Vagina (tissue), 2 donors: ENCODE results near the gene CHD9NB. TPM values are rescaled to one million over a fixed set of nuclear protein-coding genes. Genes with fewer than 3 reads are reported as not detected.

ENCODE experiments used
- DNase-seq, 2 donors: peaks; one replicate each; pipeline ENCODE4 v3.0.0-alpha.2; 2017; ENCODE audit errors: extremely low spot score in 2 of 2
- H3K27ac ChIP-seq: fragments of 200-600 bp; sonication (generic); one replicate; pipeline ENCODE4 v1.5.1; 2019
- H3K27me3 ChIP-seq: fragments of 200-600 bp; sonication (generic); one replicate; pipeline ENCODE4 v1.5.1; 2019
- H3K36me3 ChIP-seq, 2 donors: fragments of 200-600 bp; sonication (generic); one replicate each; pipeline ENCODE4 v1.5.1; 2017 to 2019
- H3K4me1 ChIP-seq: fragments of 200-600 bp; sonication (generic); one replicate; pipeline ENCODE4 v1.5.1; 2019
- H3K4me3 ChIP-seq, 2 donors: fragments of 200-600 bp; sonication (generic); 1 replicate in 1 of 2; 2 replicates in 1 of 2; pipeline ENCODE4 v1.5.1; 2016 to 2019
- H3K9me3 ChIP-seq: fragments of 200-600 bp; sonication (generic); one replicate; pipeline ENCODE4 v1.5.1; 2019
- POLR2A ChIP-seq, 2 donors: fragments of 450-650 bp; IDR thresholded peaks; one replicate each; pipeline ENCODE4 v1.6.1; 2017; ENCODE audit warnings: antibody characterized with exemption in 2 of 2, mild to moderate bottlenecking in 2 of 2, moderate library complexity in 2 of 2
- POLR2AphosphoS5 ChIP-seq, 2 donors: sonication (generic); formaldehyde crosslinking; IDR thresholded peaks; one replicate each; pipeline ENCODE4 v1.9.0; 2017; ENCODE audit warnings: antibody characterized with exemption in 2 of 2, mild to moderate bottlenecking in 2 of 2, low read depth in 1 of 2; ENCODE audit not compliant: insufficient read depth in 1 of 2
- intact Hi-C: fragments of 100-400 bp; cut with DNase I; formaldehyde crosslinking; loops from one replicate; pipeline ENCODE4 v1.15.1; 2023
- total RNA-seq: library from RNA; depleted of rRNA; stranded (reverse); fragments of >200 nt; gene quantifications from one replicate; pipeline ENCODE4 v1.2.3, GENCODE V29; 2016
- TF ChIP-seq, protein P1 (sequence below), 3 experiments: fragments of 450-650 bp in 2 of 3; fragments of 200-600 bp in 1 of 3; sonication (generic) in 1 of 3; IDR thresholded peaks; one replicate each; pipeline ENCODE4 v1.5.1; 2017 to 2019; ENCODE audit warnings: antibody characterized with exemption in 3 of 3, mild to moderate bottlenecking in 2 of 3, moderate library complexity in 2 of 3

Gene CHD9NB
- total RNA-seq, 1 donor from 2014 or later: not detected

DNA sequence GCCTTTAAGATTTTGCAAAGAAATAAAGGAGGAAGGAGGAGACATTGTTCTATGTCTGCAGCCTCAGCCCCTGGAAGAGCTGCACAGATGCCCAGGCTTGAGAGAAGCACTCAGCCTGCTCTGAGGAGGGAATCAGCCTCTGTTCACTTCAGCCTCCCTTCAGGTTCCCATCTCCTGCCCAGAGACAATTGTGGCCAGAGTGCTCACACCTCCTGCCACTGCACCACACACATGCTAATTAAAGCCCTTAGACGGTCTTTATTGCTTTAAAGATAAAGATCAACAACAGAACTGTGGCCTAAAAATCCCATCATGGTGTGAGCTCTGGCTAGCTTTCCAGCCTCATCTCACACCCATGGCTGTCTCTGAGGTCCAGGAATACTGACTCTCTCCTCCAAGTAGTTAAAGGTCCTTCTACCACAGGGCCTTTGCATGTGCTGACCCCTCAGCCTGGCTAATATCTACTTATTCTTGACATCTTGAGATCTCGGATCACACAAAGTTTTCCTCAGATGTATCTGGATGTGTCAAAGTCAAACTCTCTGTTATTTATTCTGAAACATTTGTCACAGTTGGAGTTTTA, 33.8 kb downstream of the CHD9NB start:
- no peaks in the 10 kb centered on the region for H3K36me3 ChIP-seq
- no peak overlapping the region for H3K4me3 ChIP-seq
- no peak for DNase-seq
- intact Hi-C loops: loop anchor here (10.0 kb wide), 1 partner anchor 824 kb away; no protein-coding TSS in a partner anchor
- no peaks in the 10 kb centered on the region for H3K4me1 ChIP-seq
- H3K27me3 ChIP-seq: no peaks in the 10 kb centered on the region
- H3K9me3 ChIP-seq: no peaks in the 10 kb centered on the region
- H3K27ac ChIP-seq: no peak overlapping the region
- TF ChIP-seq POLR2AphosphoS5 (IDR thresholded peaks at IDR 0.05; ENCODE audit: insufficient read depth in 1 of 2, low read depth in 1 of 2) (no peak), POLR2A (IDR thresholded peaks at IDR 0.05) (no peak)
- TF ChIP-seq, protein P1, sequence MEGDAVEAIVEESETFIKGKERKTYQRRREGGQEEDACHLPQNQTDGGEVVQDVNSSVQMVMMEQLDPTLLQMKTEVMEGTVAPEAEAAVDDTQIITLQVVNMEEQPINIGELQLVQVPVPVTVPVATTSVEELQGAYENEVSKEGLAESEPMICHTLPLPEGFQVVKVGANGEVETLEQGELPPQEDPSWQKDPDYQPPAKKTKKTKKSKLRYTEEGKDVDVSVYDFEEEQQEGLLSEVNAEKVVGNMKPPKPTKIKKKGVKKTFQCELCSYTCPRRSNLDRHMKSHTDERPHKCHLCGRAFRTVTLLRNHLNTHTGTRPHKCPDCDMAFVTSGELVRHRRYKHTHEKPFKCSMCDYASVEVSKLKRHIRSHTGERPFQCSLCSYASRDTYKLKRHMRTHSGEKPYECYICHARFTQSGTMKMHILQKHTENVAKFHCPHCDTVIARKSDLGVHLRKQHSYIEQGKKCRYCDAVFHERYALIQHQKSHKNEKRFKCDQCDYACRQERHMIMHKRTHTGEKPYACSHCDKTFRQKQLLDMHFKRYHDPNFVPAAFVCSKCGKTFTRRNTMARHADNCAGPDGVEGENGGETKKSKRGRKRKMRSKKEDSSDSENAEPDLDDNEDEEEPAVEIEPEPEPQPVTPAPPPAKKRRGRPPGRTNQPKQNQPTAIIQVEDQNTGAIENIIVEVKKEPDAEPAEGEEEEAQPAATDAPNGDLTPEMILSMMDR (IDR thresholded peaks at IDR 0.05): no peak

DNA sequence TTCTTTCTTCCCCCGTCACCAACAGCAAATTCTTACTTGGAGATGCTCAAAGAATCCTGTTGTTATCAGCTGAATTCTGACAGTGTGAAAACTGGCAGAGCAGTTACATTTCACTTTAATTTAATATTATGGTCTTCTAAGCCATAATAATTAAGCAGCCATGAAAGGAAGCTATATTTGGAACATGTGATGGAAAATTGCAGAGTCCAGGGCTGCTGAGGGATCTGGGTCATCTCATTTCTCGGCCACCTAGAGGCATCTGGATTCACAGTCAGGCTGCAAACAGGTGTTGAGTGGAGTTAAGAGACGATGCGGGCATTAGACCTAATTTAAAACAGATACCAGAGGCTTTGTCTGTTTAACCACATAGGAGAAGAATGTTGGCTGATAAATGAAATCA, 38.4 kb downstream of the CHD9NB start:
- Histone ChIP-seq H3K27me3 (no peaks in the 10 kb centered on the region), H3K9me3 (no peaks in the 10 kb centered on the region), H3K27ac (no peak overlapping the region), H3K36me3 (no peaks in the 10 kb centered on the region), H3K4me3 (no peak overlapping the region), H3K4me1 (no peaks in the 10 kb centered on the region)
- no peak for DNase-seq
- no peak for TF ChIP-seq POLR2AphosphoS5 (IDR thresholded peaks at IDR 0.05; ENCODE audit: insufficient read depth in 1 of 2, low read depth in 1 of 2)
- no peak for TF ChIP-seq POLR2A (IDR thresholded peaks at IDR 0.05)
- TF ChIP-seq, protein P1 (IDR thresholded peaks at IDR 0.05): no peak
- intact Hi-C loops: loop anchor here (10.0 kb wide), 1 partner anchor 819 kb away; no protein-coding TSS in a partner anchor

DNA sequence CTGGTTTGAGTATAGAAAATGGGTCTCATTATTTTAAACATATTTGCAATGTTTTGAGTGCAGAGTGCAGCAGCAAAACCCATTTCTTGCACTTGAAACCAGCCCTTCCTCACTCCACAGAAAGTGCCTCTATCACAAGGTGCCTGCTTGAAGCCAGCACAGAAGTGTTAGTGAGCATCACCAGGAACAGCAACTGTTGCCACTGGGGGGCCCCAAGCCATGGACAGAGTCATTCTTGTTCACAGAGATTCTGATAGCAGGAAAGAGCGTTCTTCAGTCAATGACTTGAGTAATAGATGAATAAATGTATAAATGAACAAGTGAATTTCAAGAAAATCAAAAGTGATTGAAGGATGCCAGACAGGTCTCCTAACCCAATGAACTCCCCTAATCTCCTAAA, 45.6 kb downstream of the CHD9NB start:
- TF ChIP-seq POLR2AphosphoS5 (IDR thresholded peaks at IDR 0.05; ENCODE audit: insufficient read depth in 1 of 2, low read depth in 1 of 2) (no peak), POLR2A (IDR thresholded peaks at IDR 0.05) (no peak)
- TF ChIP-seq, protein P1 (IDR thresholded peaks at IDR 0.05): no peak
- H3K36me3 ChIP-seq: no peaks in the 10 kb centered on the region
- H3K4me3 ChIP-seq: no peak overlapping the region
- no peaks in the 10 kb centered on the region for H3K4me1 ChIP-seq
- no peaks in the 10 kb centered on the region for H3K27me3 ChIP-seq
- H3K9me3 ChIP-seq: no peaks in the 10 kb centered on the region
- no peak overlapping the region for H3K27ac ChIP-seq
- intact Hi-C loops: no loop called here
- no peak for DNase-seq

DNA sequence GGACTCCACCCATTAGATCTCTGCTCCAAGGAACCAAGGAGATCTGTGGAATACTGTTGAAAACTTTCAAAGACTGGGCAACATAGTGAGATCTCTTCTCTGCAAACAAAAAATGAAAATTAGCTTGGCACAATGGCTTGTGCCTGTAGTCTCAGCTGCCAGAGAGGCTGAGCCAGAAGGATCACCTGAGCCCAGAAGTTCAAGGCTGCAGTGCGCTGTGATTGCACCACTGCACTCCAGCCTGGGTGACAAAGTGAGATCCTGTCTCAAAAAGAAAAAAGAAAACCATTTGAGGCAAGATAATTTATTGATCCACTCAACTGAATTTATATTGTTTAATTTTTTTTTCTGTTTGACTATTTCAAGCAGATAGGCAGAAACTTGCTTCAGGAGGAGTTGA, 54.8 kb downstream of the CHD9NB start:
- Histone ChIP-seq H3K36me3 (no peaks in the 10 kb centered on the region), H3K27ac (no peak overlapping the region), H3K27me3 (no peaks in the 10 kb centered on the region), H3K4me1 (no peaks in the 10 kb centered on the region), H3K9me3 (no peaks in the 10 kb centered on the region), H3K4me3 (no peak overlapping the region)
- TF ChIP-seq, protein P1 (IDR thresholded peaks at IDR 0.05): no peak
- no peak for TF ChIP-seq POLR2AphosphoS5 (IDR thresholded peaks at IDR 0.05; ENCODE audit: insufficient read depth in 1 of 2, low read depth in 1 of 2)
- no peak for TF ChIP-seq POLR2A (IDR thresholded peaks at IDR 0.05)
- DNase-seq: no peak
- intact Hi-C loops: no loop called here

DNA sequence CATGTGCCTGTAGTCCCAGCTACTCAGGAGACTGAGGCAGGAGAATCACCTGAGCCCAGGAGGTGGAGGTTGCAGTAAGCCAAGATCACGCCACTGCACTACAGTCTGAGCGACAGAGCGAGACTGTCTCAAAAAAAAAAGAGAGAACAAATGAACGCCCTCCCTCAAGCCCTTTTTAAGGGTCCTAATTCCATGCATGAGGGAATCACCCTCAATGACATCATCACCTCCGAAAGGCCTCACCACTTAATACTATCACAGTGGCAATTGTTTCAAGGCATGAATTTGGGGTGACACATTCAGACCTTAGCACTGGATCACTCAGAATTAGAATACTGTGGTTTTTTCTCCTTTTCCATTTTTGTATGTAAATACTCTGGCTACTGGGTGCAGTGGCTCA, 57.8 kb downstream of the CHD9NB start:
- DNase-seq: no peak
- H3K36me3 ChIP-seq: no peaks in the 10 kb centered on the region
- TF ChIP-seq, protein P1 (IDR thresholded peaks at IDR 0.05): no peak
- no peak for TF ChIP-seq POLR2A (IDR thresholded peaks at IDR 0.05)
- no peak for TF ChIP-seq POLR2AphosphoS5 (IDR thresholded peaks at IDR 0.05; ENCODE audit: insufficient read depth in 1 of 2, low read depth in 1 of 2)
- H3K4me3 ChIP-seq: no peak overlapping the region
- no peak overlapping the region for H3K27ac ChIP-seq
- no peaks in the 10 kb centered on the region for H3K27me3 ChIP-seq
- no peaks in the 10 kb centered on the region for H3K4me1 ChIP-seq
- intact Hi-C loops: no loop called here
- no peaks in the 10 kb centered on the region for H3K9me3 ChIP-seq
